Fibroblast of lung (primary cell): ENCODE measurements around the gene WEE2. TPM values are rescaled to one million over a fixed set of nuclear protein-coding genes. Genes with fewer than 3 reads are reported as not detected.

Source experiments
- DNase-seq, 2 donors: peaks; one replicate each; pipeline versions ENCODE4 v3.0.0 to v3.0.0-alpha.2; 2010; ENCODE audit warnings: low read depth in 2 of 2
- H2AFZ ChIP-seq: 2 replicates; pipeline ENCODE4 v1.5.1; 2012; ENCODE audit warnings: low read length, control low read depth, inconsistent platforms
- H3K27ac ChIP-seq: 2 replicates; pipeline ENCODE4 v1.5.1; 2011; ENCODE audit warnings: low read length, control low read depth; ENCODE audit not compliant: insufficient read depth
- H3K27me3 ChIP-seq: 2 replicates; pipeline ENCODE4 v1.5.1; 2011; ENCODE audit warnings: mild to moderate bottlenecking, low read length; ENCODE audit not compliant: control insufficient read depth, insufficient read depth
- H3K36me3 ChIP-seq: 2 replicates; pipeline ENCODE4 v1.5.1; 2011; ENCODE audit warnings: low read length; ENCODE audit not compliant: control insufficient read depth, insufficient read depth
- H3K4me1 ChIP-seq: 2 replicates; pipeline ENCODE4 v1.5.1; 2011; ENCODE audit warnings: low read length; ENCODE audit not compliant: control insufficient read depth, insufficient read depth; ENCODE audit errors: extremely low read depth
- H3K4me2 ChIP-seq: 2 replicates; pipeline ENCODE4 v1.5.1; 2011; ENCODE audit warnings: low read length, control low read depth; ENCODE audit not compliant: insufficient read depth; ENCODE audit errors: extremely low read depth
- H3K4me3 ChIP-seq, 4 experiments: fragments of 200-600 bp in 1 of 4; sonication (generic) in 1 of 4; replicated peaks in 1 of 4; 2 replicates each; pipeline ENCODE4 v1.5.1; 2011 to 2016; ENCODE audit warnings: low read length in 4 of 4, low read depth in 3 of 4, mild to moderate bottlenecking in 3 of 4, control low read depth in 2 of 4, inconsistent platforms in 1 of 4, mixed read lengths in 1 of 4; ENCODE audit not compliant: insufficient read depth in 1 of 4; ENCODE audit errors: control extremely low read depth in 1 of 4
- H3K79me2 ChIP-seq: 2 replicates; pipeline ENCODE4 v1.5.1; 2012; ENCODE audit warnings: mild to moderate bottlenecking, low read length, inconsistent platforms; ENCODE audit not compliant: control insufficient read depth, insufficient read depth
- H3K9ac ChIP-seq: 2 replicates; pipeline ENCODE4 v1.5.1; 2011; ENCODE audit warnings: mild to moderate bottlenecking, low read length, control low read depth; ENCODE audit not compliant: insufficient read depth
- H3K9me3 ChIP-seq: 2 replicates; pipeline ENCODE4 v1.5.1; 2012; ENCODE audit warnings: low read depth, low read length; ENCODE audit not compliant: control insufficient read depth, insufficient read depth
- H4K20me1 ChIP-seq: 2 replicates; pipeline ENCODE4 v1.5.1; 2011; ENCODE audit warnings: low read length; ENCODE audit not compliant: control insufficient read depth, insufficient read depth; ENCODE audit errors: extremely low read depth
- EZH2 ChIP-seq: IDR thresholded peaks from 2 replicates; pipeline ENCODE4 v1.5.1; 2012; ENCODE audit warnings: low read length, control low read depth, mild to moderate bottlenecking; ENCODE audit errors: missing control alignments
- polyA plus RNA-seq, 2 donors: library from polyadenylated mRNA; depleted of rRNA in 1 of 2; stranded (reverse) in 1 of 2; unstranded in 1 of 2; fragments of >200 nt; gene quantifications; 2 replicates each; pipeline ENCODE4 v1.2.1, GENCODE V29; 2011 to 2012; ENCODE audit warnings: missing spikeins in 1 of 2
- total RNA-seq: library from RNA; depleted of rRNA; stranded (reverse); fragments of >200 nt; gene quantifications from 2 replicates; pipeline ENCODE4 v1.2.1, GENCODE V29; 2014
- TF ChIP-seq, protein P1 (sequence below), 2 donors: IDR thresholded peaks in 1 of 2; conservative IDR thresholded peaks in 1 of 2; 1 replicate in 1 of 2; 2 replicates in 1 of 2; pipeline ENCODE4 v1.5.1; 2011 to 2012; ENCODE audit warnings: low read length in 2 of 2, control low read depth in 1 of 2, inconsistent platforms in 1 of 2, low read depth in 1 of 2, mild to moderate bottlenecking in 1 of 2

The WEE2 gene
- total and polyA plus RNA-seq, 2 donors (not counting 1 experiment from before 2014, with no cell fraction given), result not detected

DNA sequence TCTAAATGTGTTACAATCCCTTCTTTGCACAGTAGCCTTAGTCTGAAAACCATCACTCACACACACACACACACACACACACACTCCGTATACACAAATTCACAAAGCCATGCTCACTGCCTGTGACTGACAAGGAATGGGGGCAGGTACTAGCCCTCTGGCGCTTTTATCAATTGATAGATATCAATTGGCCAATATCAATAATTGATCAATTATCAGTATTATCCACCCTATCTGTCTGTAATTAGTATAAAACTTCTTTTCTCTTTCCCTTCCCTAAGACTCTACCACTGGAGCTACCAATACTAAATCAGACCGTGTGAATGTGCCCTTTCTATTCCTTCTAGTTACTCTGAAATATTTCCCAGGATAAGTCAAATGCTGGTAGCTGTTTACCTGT is 8.3 kb upstream of the WEE2 start:
- Histone ChIP-seq H3K9me3 (no peaks in the 10 kb centered on the region), H3K27me3 (no peaks in the 10 kb centered on the region), H3K79me2 (no peaks in the 10 kb centered on the region), H3K36me3 (no peaks in the 10 kb centered on the region), H3K4me3 (no peak overlapping the region), H4K20me1 (no peaks in the 10 kb centered on the region), H3K4me2 (no peak overlapping the region), H3K27ac (no peak overlapping the region), H3K4me1 (no peaks in the 10 kb centered on the region), H3K9ac (no peak overlapping the region), H2AFZ (no peak overlapping the region)
- TF ChIP-seq, protein P1, sequence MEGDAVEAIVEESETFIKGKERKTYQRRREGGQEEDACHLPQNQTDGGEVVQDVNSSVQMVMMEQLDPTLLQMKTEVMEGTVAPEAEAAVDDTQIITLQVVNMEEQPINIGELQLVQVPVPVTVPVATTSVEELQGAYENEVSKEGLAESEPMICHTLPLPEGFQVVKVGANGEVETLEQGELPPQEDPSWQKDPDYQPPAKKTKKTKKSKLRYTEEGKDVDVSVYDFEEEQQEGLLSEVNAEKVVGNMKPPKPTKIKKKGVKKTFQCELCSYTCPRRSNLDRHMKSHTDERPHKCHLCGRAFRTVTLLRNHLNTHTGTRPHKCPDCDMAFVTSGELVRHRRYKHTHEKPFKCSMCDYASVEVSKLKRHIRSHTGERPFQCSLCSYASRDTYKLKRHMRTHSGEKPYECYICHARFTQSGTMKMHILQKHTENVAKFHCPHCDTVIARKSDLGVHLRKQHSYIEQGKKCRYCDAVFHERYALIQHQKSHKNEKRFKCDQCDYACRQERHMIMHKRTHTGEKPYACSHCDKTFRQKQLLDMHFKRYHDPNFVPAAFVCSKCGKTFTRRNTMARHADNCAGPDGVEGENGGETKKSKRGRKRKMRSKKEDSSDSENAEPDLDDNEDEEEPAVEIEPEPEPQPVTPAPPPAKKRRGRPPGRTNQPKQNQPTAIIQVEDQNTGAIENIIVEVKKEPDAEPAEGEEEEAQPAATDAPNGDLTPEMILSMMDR (conservative IDR thresholded peaks at IDR 0.05 in 1 of 2, IDR thresholded peaks at IDR 0.05 in 1 of 2; ENCODE audit: low read depth in 1 of 2, low read length in 2 of 2), result no peak
- TF ChIP-seq EZH2, result no peak
- DNase-seq, result no peak

DNA sequence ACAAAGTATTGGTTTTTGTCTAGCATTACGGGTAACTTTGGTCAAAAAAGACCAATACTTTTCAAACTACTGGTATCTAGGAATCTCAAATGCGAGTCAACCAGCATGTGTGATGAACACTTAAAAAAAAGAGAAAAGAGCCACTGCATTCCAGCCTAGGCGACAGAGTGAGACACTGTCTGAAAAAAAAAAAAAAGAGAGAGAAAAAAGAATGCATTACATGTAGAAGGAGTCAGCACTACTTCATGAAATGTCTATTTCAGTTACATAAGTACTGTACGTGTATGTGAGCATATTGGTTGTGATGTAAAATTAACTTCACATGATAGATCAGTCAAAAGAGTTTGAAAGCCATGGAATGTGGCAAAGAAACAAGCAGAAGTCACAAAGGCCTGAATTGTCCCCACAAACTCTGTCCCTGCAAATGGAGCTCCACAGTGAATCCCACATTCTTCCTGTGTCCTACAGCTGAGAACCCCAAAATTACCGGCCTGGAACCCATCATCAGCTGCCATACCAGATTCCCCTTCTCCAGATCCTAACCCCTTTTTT is 7.8 kb upstream of the WEE2 start:
- Histone ChIP-seq H3K27me3 (no peaks in the 10 kb centered on the region), H4K20me1 (no peaks in the 10 kb centered on the region), H3K4me2 (peak overlapping the region; percentile 73), H3K79me2 (no peaks in the 10 kb centered on the region), H3K9ac (no peak overlapping the region), H3K4me3 (peak overlapping the region in 2 of 4 experiments; percentile 54 to 71), H3K27ac (no peak overlapping the region), H3K4me1 (no peaks in the 10 kb centered on the region), H3K9me3 (no peaks in the 10 kb centered on the region), H2AFZ (no peak overlapping the region), H3K36me3 (no peaks in the 10 kb centered on the region)
- no peak for DNase-seq
- TF ChIP-seq EZH2, result no peak
- TF ChIP-seq, protein P1 (conservative IDR thresholded peaks at IDR 0.05 in 1 of 2, IDR thresholded peaks at IDR 0.05 in 1 of 2; ENCODE audit: low read depth in 1 of 2, low read length in 2 of 2), result no peak

DNA sequence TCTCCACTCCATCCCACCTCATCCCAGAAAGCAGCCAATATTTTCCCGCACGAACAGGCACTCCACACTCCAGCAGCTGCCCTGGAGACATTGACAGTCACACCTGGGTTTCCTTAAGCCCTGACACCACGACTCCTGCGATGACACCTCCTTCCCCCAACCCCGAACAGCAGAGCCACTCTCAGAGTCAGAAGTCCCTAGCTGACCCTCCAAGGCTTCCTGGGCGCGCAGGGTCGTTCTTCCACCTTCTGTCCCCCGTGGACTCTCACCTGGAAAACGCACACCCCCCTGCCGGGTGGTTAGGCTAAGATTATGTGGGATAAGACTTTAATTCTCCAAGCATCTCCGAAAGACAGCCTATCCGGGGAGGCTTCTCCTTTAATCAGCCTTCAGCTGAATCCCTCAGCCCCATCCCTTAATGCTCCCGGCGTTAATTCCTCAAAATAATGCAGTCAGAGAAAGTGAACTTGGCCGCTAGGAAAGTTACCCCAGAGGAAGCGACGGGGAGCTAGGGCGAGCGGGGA is 7.2 kb upstream of the WEE2 start:
- Histone ChIP-seq H3K27me3 (no peaks in the 10 kb centered on the region), H3K4me2 (peak overlapping the region; percentile 73), H3K9me3 (no peaks in the 10 kb centered on the region), H3K9ac (no peak overlapping the region), H3K36me3 (no peaks in the 10 kb centered on the region), H3K27ac (no peak overlapping the region), H3K4me3 (peak overlapping the region in 2 of 4 experiments; percentile 54 to 71), H2AFZ (no peak overlapping the region), H4K20me1 (no peaks in the 10 kb centered on the region), H3K4me1 (no peaks in the 10 kb centered on the region), H3K79me2 (no peaks in the 10 kb centered on the region)
- TF ChIP-seq EZH2, result no peak
- TF ChIP-seq, protein P1 (conservative IDR thresholded peaks at IDR 0.05 in 1 of 2, IDR thresholded peaks at IDR 0.05 in 1 of 2; ENCODE audit: low read depth in 1 of 2, low read length in 2 of 2), result no peak
- no peak for DNase-seq
